ENCODE results near the gene INPP4A.

DNA sequence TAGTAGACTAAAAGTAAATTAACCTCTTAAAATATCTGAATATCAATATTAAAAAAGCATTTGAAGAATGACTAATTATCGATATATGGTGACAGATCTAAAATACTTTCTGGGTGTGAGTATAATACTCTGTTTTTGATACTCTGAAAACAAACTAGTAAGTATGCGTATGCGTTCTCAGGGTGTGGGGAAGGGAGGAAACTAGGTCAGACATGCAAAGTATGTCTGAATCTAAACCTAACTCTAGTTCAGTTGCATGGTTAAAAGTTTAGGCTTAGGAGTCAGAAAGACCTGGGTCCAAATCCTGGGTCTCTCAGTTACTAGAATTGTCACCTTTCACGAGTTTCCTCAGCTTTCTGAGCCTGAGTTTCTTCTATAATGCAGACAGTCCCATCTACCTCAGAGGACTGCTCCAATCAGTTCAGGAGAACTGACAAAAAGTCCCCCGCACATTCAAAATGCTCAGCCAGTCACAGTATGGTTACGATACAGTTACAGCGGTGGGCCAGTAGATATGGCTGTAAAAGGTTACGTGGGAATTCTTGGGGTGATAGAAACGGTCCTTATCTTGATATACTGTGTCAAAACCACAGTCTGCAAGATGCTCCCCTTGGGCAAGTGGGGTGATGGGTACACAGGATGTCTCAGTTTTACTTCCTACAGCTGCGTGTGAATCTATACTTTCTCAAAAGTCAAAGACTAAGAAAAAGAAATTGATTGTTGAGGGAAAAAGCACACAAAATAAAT is 192.9 kb downstream of the INPP4A start:
- TF ChIP-seq, protein P1, sequence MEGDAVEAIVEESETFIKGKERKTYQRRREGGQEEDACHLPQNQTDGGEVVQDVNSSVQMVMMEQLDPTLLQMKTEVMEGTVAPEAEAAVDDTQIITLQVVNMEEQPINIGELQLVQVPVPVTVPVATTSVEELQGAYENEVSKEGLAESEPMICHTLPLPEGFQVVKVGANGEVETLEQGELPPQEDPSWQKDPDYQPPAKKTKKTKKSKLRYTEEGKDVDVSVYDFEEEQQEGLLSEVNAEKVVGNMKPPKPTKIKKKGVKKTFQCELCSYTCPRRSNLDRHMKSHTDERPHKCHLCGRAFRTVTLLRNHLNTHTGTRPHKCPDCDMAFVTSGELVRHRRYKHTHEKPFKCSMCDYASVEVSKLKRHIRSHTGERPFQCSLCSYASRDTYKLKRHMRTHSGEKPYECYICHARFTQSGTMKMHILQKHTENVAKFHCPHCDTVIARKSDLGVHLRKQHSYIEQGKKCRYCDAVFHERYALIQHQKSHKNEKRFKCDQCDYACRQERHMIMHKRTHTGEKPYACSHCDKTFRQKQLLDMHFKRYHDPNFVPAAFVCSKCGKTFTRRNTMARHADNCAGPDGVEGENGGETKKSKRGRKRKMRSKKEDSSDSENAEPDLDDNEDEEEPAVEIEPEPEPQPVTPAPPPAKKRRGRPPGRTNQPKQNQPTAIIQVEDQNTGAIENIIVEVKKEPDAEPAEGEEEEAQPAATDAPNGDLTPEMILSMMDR (IDR thresholded peaks at IDR 0.05): no peak
- no peak for TF ChIP-seq POLR2A (IDR thresholded peaks at IDR 0.05)
- TF ChIP-seq POLR2AphosphoS5 (IDR thresholded peaks at IDR 0.05): no peak
